ENCODE data around the gene SEMA3F.

Gene SEMA3F

DNA sequence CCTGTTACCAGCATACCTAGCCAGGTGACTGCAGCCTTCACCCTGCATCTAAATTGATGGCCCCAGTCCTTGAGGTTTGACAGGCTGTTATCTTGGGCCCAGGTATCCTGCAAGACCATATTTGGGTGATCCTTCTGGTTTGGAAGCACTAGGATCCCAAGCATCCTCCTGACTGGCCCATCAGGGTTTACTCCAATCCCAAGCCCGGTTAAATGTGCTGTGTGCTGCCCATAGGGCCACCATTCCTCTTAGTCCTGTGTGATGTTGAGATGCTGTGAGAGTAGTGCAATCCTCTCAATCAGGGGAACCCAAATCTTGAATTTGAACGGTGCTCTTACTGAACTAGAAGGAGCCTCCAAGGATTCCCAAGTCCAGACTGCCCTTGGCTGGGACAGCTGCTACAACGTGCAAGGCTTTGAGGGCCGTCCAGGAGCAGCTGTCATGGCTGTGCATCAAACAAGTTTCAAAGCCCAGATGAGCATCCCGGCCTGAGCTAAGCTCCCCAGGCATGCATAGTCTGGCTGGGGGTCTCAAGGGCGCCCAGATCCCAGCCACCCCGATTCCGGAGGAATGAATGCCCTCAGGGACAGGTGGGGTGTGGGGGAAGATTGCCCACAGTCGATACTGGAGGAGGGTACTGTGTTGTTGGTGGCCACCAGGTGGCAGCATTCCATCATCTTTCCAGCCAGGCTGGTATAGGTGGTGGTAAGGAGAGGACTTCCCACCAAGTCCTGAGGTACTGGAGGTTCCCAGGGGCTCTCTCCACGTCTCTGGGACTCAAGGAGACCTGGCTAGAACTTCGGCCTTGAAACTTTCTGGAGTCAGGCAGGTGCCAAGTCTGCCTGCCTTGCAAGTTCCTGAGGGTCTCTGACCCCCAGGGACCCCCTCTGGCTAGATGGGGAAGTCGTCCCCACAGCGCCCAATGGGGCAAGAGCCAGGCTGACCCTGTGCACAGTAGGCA lies 33.8 kb upstream of the SEMA3F start:
- TF ChIP-seq, protein P1, sequence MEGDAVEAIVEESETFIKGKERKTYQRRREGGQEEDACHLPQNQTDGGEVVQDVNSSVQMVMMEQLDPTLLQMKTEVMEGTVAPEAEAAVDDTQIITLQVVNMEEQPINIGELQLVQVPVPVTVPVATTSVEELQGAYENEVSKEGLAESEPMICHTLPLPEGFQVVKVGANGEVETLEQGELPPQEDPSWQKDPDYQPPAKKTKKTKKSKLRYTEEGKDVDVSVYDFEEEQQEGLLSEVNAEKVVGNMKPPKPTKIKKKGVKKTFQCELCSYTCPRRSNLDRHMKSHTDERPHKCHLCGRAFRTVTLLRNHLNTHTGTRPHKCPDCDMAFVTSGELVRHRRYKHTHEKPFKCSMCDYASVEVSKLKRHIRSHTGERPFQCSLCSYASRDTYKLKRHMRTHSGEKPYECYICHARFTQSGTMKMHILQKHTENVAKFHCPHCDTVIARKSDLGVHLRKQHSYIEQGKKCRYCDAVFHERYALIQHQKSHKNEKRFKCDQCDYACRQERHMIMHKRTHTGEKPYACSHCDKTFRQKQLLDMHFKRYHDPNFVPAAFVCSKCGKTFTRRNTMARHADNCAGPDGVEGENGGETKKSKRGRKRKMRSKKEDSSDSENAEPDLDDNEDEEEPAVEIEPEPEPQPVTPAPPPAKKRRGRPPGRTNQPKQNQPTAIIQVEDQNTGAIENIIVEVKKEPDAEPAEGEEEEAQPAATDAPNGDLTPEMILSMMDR (conservative IDR thresholded peaks at IDR 0.05) = peak; percentile 89
- peak overlapping the region; percentile 78; the same call in 1 of the 2 replicates for H3K27ac ChIP-seq

GRCh38 chr3:50122071-50122470 lies 33.1 kb upstream of the SEMA3F start:
- TF ChIP-seq, protein P1 (conservative IDR thresholded peaks at IDR 0.05) = no peak
- peak overlapping the region; percentile 78; the same call in 1 of the 2 replicates for H3K27ac ChIP-seq

DNA sequence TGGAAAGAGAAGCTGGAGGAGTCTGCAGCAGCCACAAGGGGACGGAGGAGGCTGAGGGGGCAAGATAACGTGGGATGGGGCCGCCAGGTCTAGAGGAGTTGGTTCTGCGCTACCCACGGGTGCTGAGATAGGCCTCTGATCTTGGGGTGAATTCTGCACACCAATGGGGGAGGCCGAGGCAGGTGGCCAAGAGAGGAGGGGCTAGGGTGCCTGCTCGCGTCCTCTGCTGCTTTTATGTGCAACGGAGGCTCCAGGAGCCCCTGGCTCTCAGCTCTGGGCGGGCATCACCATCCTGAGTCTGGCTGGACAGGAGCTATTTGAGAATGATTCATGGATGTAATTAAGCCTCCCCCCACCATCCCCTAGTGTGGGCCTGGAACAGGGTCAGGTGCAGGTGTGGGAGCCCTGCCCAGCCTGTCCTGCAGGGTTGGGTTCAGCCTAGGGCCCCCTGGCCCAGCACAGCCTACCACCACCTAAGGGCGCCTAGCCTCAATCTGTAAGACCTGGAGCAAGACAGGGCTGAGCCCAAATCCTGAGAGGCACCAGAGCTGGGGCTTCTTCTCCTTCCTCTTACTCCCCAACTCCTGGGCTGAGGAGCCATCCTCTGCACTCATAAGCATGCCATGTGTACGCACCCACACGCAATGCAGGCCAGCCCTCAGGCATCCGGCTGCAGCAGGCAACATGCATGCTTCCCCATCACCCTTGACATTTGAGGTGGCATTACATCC lies 32.3 kb upstream of the SEMA3F start:
- H3K27ac ChIP-seq = peak overlapping the region; percentile 78
- TF ChIP-seq, protein P1 (conservative IDR thresholded peaks at IDR 0.05) = no peak

DNA sequence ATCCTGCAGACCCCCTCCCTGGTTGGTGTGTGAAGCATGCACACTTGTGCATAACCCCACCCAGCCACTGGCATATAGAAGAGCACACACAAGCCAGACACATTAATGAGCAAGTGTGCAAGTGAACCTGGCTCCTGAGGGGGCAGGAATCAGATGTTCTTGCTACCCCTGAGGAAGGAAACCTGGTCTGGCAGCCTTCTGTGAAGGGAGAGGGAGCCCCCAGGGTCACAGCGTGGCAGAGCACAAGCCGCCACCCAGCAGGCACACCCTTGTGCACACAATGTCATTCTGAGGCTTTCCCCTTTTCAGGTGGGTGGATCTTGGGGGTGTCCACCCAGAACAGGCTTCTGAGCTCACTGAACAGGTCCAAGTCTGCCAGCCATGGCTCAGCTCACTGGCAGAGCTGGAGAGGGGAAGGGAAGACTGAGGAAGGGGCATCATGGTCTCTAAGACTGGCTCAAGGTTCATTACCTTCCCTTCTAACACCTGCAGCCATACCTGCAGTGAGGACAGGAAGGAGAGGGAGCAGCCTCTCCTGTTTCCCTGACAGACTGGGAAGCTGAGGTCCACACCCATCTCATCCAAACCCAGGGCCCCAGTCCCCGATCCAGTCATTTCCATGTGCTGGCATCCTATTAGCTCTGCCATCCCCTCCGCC lies 31.6 kb upstream of the SEMA3F start:
- TF ChIP-seq, protein P1 (conservative IDR thresholded peaks at IDR 0.05) = no peak
- peak overlapping the region; percentile 78 for H3K27ac ChIP-seq

- TF ChIP-seq, protein P1 (conservative IDR thresholded peaks at IDR 0.05) = no peak
Observed at GRCh38 chr3:50124052-50124799, 30.9 kb upstream of the SEMA3F start.

GRCh38 chr3:50124800-50125178 lies 30.3 kb upstream of the SEMA3F start:
- TF ChIP-seq, protein P1 (conservative IDR thresholded peaks at IDR 0.05) = no peak
- peak overlapping the region; percentile 78 for H3K27ac ChIP-seq

More at GRCh38 chr3:50124052-50124799, 30.9 kb upstream of the SEMA3F start:
- peak overlapping the region; percentile 78 for H3K27ac ChIP-seq
